Stimulated activated CD8-positive, alpha-beta memory T cell treated with anti-CD3 and anti-CD28 coated beads, Interleukin-2, amount 100 ng/mL, for 48 hours (primary cell): ENCODE results near the gene ATP10D.
"Not testable (repeated sequence)": the region's sequence is repeated elsewhere in the genome, so short reads cannot be mapped to it uniquely, and the experiment has no call there.

ENCODE experiments used
- DNase-seq, 2 donors: peaks; one replicate each; pipeline ENCODE4 v3.0.0-alpha.2; 2020; ENCODE audit warnings: low read depth in 2 of 2

ATP10D gene

DNA sequence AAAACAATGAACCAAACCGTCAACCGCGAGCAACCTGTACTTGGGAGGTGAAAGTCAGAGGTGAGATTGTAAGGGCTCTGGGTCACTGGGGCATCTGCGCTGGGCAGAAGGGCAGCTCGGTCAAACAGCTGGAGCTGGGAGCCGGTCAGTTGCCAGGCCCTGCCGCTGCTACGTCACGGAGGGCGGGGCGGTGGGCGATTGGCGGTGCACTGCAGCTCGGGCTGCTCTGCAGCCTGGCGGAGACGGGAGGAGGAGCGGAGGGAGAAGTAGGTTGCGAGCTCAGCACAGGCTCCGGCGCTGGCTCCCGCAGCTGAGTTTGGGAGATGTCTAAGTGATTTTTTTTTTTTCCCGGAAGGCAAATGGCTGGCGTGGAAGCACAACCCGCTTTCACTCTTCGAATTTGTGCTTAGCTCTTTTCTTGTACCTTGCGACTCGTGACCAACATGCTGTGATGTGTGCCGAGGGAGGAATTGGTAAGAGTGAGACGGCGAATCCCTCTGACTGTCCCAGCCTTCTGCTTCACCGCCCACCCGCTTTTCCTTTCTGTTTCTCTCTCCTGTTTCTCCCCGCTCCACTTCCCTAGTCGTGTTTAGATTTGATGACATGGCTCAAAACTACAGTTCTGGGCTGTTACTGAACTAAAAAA lies at the start of gene ATP10D:
Gene ATP10D (plus strand): TSS at position 229 of the 646 bp plus-strand sequence. CDS start 27,266 bp downstream, outside the sequence.
- peak; percentile 73 to 78 for DNase-seq

DNA sequence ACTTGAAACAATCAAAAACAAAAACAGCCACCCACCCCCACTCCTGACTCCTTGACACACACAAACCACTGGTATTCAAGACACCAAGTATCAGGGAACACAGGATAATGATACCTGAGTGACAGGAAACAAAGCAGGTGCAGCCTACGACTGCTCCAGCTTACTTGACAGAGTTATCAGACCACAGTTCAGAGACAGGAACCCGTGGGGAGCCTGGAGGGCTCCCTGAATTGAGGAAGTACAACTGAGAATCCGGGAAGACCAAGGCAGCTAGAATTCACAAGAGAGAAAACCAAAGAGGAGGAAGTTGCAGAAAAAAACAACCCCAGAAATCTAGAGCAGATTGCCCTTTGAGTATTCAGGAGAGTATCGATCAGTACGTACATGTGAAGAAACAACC lies 42.1 kb upstream of the ATP10D start:
- no peak for DNase-seq

DNA sequence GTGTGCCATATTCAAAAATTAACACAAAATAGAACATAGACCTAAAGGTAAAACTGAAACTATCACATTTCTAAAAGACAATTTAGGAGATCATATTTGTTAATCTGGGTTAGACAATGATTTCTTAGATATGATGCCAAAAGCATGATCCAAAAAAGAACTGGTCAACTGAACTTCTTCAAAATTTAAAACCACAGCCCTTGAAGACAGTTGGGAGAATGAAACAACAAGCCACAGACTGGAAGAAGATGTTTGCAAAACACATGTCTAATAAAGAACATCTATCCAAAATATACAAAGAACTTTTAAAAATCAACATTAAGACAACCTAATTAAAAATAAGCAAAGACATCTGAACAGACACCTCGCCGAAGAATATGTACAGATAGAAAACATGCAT lies 41.0 kb upstream of the ATP10D start:
- no peak for DNase-seq

DNA sequence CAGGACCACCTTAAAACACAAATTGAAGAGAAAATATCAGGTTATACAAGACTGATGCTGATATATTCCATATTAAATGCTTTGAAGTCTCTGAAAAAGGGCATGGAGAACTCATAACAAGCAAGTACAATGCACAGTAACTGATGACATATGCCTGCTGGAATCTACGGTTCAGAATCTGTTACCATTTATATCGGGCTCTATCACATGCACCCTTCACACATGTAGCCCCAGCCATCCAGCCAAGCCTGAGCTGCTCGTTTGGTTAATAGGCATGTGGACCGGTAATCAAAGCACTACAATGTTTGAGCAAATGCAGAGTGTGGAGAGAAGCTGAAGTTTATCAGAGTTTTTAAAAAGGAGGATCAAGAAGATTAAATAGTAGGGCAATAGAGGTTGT lies 33.4 kb upstream of the ATP10D start:
- no peak for DNase-seq

DNA sequence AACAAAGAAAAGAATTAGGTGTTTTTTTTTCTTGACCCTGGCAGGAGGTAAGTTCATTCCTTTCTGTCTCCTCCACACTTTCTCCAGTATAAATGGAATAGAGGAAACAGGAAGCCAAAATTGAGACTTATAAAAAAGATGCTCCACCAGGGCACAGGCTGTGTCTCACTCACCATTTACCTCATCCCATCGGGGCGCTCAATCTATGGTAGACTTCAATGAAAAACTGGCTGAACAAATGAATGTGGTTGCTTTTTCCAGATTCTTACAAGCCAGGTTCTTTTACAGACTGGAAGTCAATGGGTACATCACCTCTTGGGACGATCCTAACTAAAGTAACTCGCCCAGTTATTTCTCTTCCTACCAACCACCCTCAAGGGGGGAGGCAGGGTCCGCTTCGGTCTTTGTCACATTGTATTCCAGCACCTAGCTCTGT lies 22.3 kb upstream of the ATP10D start:
- no peak for DNase-seq

DNA sequence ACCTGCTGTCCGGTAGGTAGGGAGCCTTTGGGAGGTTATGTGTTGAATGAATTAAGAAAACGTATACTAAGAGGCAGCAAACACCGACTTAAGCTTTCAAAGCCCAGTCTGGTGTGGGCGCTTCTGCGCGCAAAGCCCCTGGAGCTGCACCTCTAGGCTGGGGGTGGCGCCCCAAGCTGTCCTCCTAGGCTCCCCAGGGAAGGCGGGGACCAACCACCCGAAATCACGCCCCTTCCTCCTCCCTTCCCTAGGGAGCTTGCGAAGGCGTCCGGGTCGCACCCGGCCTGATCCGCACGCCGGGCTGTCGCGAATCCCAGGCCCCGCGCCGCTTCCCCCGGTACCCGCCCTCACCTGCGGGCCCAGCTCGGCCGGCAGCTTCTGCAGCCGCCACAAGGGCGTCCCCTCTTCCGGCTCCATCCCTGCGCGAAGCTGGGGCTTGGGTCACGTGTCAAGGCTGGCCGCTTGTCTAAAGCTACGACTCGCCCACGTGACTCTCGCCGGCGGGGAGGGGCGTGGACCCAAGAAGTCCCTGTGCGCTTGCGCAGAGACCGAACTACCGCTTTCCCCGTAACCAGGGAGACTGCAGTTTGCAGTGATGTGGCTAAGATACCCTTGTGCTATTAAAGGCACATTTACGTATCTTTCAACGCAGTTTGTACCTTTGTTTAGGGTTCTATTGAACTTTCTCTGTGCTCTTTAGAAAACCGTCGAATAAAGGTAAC lies 21.7 kb upstream of the ATP10D start, which contains the start of gene COMMD8:
Gene COMMD8 (minus strand): TSS at position 468 of the 722 bp plus-strand sequence. CDS start 51 bp downstream, at position 417.
- peak; percentile 93 to 96 for DNase-seq

DNA sequence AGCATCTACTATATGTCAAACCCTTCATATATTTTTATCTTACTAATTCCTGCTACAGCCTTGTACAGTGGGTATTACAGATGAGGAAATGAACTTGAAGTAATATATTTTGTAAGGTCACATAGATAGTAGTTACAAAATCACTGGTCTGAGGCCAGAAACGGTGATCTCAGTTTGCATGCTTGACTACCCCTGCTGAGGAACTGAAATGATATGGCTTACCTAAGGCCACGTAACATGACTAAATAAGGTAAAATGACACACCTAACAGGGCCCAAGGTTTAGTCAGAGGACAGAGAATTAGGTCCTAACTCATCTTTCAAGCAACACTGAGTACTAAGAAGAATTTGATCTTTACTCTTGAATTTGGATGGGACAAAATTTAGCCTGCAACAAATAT lies 20.1 kb upstream of the ATP10D start:
- DNase-seq: no peak

DNA sequence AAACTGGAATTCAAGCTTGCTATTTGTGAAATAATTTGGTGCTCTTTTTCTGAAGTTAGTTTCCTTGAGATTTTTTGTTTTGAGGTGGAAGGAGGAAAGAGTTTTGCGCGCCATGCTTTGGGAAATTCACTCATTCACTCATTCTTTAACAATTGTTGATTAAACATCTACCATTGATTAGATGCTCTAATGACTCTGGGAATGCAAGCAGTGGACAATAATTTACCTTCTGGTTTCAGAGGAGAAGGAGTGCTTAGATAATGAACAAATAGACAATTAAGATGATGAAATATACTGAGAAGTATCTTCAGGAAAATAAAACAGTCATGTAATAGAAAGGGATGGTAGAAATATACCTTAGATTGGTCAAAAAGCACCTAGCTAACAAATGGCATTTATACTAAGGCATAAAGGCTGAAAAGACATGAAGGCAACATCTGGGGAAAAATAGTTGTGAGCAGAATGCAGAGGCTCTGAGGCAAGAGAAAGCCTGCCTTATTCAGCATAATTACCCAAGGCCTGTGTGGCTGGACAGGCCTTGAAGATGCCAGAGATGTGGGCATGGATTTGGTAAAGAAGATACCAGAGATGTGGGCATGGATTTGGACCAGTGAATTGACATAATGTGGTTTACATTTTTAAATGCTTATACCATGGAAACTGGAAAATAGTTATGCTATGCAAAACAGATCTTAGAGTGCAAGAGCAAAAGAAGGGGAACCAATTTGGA lies 18.9 kb upstream of the ATP10D start:
- DNase-seq: no peak

DNA sequence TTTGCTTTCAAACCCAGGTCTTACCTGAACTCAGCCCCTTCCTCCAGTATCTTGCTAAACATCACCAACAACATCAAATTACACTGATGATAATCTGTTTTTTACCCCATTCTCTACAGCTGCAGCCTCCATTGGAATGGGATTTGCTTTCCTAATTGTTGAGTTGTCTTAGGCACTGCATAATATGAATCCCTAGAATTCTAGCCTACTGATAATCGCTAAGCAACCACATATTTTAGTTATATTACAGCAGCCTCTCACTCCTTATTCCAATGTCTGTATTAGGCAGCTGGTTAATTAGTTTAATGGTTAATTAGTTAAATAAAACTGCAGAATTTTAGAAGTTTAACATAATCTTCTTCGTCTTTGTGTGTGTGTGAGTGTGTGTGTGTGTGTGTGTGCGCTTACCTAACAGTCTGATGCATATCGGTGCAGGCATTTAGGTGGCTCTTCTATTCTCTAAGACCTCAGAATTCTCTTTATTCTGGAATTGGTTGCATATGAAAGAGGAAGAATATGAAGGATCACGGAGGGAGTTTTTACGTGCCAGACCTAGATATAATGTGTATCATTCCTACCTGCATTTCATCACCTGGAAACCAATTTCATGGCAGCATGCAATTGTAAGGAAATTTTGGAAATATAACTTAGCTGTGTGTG lies 16.2 kb upstream of the ATP10D start:
- no peak for DNase-seq

DNA sequence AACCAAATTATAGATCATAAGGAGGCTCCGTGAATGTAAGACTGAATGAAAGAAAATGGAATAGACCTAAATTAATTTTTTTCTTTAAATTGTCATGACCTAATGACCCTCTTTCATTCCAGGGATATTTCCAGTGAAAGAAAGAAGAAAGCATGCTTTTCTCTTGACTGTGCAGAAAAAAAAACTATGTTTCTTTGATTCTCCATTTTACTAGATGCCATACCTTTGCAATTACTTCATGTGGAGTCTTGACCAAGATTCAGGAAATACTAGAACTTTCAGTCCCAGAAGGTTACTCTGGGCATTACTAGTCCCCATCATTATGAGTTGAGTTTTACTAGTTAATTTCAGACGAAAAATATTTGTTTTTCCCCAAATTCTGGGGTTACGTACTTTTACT lies 15.1 kb upstream of the ATP10D start:
- no peak for DNase-seq

DNA sequence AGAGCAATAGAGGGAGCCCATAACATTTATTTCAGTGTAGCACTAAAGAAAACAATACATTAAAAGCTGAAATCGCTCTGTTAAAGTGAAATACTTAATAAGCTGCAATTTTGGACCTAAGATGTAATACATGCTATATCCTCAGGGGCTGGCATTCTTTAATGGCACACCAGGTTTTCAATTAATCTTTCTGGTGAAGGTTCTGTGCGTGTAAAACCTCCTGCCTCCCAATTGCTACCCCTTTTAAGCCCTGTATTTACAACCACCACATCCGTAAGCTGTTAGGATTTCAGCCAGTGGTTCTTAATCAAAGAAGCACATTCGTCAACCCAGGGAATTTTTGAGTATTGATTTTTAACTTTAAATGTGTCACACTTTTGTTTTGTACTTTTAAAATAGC lies 14.0 kb upstream of the ATP10D start:
- no peak for DNase-seq

DNA sequence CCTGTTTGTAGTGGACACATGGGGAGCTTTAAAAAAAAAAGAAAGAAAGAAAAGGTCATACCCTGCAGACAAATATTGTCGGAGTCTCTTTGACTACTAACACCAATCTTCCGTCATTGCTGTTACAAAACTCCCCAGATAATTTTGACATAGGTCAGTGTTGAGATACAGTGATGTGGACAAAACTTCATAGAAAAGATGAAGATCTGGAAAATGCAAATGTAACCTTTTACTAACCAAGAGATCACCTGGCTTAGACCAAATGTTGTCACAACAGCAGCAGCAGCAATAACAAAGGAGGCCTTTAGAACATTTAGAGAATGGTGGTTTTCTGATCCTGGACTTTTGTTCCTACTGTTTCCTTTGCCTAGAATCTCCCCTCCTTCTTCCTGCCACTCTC lies 13.5 kb upstream of the ATP10D start:
- no peak for DNase-seq

DNA sequence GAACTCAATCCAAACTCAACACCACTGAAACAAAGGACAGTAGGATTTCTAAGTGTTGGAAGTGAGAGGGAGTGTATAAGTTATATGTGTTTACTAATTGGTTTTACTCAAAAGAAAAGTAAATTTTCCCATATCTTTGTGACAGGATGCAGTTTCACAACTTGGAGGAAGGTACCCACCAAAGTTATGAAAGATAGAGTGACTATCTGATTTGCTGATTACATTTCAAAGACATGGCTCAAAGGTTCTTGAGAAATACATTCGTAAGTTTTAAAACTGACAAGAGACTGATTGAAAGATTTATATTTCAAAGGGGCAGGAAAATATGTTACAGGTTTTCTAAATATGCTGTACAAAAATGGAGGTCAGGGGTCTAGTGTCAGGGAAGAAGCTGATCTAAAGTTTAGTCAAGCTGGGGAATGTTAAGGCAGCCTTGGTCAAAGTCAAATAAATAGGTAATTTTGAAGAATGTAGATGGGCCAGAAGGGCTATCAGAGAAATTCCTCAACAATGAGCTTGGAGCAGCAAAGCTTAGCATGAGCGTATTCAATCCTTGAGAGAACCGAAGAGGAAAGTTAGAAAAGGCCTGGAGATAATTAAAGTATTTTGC lies 11.8 kb upstream of the ATP10D start:
- no peak for DNase-seq

DNA sequence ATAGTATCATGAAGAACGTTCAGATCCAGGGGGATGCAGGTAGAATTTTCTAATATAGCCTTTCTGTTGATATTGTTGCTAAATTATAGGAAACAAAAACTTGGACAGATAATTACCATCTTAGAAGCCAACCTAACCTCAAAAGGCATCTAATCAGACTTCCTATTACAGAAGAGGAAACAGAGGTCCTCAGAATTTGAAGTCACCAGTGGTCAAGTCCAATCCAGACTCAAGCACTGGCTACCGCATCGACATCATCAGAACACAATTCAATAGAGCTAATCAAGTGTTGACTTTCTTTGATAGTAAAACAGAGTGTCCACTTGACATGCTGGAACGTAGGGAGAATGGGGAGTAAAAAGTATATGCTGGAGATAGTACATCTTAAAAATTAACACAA lies 10.3 kb upstream of the ATP10D start:
- no peak for DNase-seq

DNA sequence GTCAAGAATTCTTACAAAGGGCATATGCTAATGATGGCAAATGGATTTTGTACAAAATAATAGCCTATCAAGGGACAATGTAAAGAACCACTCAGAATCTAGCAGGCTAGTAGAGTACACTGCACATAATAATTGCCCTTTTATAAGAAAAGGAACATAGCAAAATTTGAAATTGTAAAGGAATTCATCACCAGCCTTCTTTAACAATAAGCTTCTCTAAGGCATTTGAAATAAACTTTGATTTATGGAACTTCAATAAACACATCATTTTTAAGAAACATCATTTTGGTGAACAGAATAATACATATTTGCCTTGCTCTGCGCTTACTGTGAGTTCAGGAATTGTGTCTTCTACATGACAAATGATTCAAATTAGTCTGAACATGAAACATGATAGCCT lies 9.7 kb upstream of the ATP10D start:
- no peak for DNase-seq

DNA sequence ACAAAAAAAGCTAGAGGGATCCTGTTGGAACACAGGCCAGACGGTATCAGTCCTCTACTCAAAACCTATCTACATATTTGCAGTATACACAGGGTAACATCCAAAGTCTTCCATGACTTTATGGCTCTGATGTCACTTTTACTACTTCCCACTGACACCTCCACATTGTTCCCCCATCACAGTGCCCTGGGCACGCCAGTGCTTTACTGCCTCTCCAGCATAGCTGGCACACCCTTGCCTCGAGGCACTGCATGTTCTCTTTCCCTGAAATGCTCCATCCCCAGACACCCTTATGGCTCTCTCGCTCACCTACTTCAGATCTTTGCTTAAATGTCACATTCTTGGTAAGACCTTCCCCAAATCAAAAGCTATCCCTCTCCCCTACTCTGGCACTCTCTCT lies 6.3 kb upstream of the ATP10D start:
- DNase-seq: no peak

DNA sequence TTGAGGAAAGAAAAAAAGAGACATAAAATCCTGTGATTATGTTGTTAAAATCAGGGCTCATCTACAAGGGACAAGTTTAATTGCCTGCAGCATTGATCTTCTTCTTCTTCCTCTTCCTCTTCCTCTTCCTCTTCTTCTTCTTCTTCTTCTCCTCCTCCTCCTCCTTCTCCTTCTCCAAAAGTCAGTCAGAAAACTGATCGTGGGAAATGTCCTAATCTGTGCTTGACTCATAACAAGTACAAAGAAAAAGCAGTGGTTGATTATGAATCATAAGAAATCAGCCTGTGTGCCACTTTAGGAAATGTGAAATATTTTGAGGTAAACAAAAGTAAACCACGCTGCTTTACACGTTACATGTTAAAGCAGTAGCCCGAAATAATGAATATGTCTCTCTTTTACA lies 2.7 kb upstream of the ATP10D start:
- no peak for DNase-seq

DNA sequence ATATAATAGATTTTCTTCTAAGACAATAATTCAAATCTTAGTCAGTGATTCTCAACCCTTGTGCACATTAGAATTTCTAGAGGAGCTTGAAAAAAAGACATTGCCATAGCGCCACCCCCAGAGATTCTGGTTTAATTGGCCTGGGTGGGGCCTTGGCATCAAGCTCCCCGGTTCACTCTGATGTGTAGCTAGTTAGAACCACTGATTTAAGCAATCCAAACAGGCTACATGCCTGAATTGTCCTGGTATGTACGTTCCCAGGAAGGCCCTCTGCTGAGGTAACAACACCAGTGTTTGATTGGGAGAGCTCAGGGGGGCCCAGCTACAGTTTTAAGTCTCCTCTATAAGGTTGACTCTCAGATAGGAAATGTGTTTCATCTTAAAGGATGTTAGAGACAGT lies 1.3 kb upstream of the ATP10D start:
- DNase-seq: no peak

DNA sequence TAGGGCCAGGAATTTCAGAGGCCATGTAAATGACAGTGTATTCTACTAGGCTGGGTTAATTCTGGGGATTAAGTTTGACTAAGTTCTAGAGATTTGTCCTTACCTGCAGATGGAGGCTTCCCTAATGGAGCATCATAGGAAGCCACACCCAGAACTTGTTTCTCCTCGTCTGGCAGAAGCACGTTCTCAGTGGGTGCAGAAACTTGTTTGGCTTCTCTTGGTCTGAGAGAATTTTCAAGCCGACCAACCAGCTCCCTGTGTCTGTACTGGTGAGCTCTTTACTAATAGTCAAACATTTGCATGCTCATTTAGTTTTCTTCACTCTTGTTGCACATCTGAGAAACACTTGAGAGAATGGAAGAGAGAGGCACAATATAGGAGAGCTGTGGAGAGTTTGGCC lies 907 bp upstream of the ATP10D start:
- no peak for DNase-seq

DNA sequence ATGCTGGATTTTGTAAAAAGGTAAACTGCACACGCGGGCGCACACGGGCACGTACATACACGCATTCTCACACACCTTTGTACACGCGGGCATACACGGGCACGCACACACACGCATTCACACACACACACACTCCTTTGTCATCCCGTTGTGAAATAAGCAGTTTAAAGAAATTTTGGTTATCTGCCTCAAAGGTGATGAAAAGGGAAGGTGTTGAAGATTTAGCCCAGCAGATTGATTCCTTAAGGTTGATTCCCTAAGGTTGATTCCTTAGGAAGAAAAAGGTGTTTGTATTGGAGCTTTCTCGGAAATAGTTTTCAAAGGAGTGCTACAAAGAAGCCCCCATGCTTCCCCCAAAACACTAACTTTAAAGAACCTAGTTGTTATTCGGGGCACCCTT lies 693 bp downstream of the ATP10D start:
- no peak for DNase-seq

DNA sequence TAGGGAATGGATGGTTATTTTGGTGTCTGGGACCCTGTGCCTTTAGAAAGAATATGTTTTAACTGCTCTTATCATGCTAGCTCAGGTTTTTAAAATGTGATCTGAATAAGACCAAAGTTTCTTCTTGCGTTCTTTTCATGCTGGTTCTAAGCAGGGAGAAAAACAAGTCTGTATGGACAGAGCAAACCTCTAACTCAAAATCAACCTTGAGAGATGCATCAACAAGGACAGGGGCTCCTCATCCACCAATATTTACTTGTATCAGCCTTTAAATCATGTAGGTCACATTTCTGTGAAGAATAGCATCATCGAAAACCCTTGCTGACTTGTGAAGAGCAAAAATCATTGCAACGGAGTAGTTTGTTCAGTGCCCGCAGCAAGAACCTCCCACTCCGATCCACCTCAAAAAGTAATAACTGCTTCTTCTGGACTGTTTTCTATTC lies 1.2 kb downstream of the ATP10D start:
- no peak for DNase-seq

DNA sequence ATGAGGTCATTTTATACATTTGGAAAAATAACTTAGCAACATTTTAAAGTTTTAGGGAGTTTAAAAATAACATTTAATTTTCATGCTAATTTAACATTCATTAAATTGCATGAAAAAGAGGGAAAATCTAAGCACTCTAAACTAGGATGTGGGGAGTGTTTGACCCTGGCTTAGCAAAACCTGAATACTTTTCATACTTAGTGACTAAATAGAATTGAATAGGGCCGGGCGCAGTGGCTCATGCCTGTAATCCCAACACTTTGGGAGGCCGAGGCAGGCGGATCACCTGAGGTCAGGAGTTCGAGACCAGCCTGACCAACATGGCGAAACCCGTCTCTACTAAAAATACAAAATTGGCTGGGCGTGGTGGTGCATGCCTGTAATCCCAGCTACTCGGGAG lies 1.7 kb downstream of the ATP10D start:
- not testable (repeated sequence) for DNase-seq
